Gastroesophageal sphincter (tissue), 4 donors: ENCODE data around the gene DNTT. TPM values are rescaled to one million over a fixed set of nuclear protein-coding genes. Genes with fewer than 3 reads are reported as not detected.

Experiments used
- ATAC-seq: fragments of 150-250 bp; one replicate; pipeline ENCODE4 v1.9.1; 2016; ENCODE audit warnings: mild to moderate bottlenecking, moderate library complexity
- H3K27ac ChIP-seq, 4 donors: fragments of 200-600 bp; sonication (generic) in 3 of 4; 1 replicate in 3 of 4; 2 replicates in 1 of 4; pipeline ENCODE4 v1.5.1; 2016 to 2019
- H3K27me3 ChIP-seq: fragments of 200-600 bp; sonication (generic); one replicate; pipeline ENCODE4 v1.5.1; 2019
- H3K36me3 ChIP-seq, 2 donors: fragments of 200-600 bp; sonication (generic); one replicate each; pipeline ENCODE4 v1.5.1; 2019; ENCODE audit warnings: control low read depth in 1 of 2
- H3K4me1 ChIP-seq, 3 donors: fragments of 200-600 bp; sonication (generic); 1 replicate in 2 of 3; 2 replicates in 1 of 3; pipeline ENCODE4 v1.5.1; 2016 to 2019; ENCODE audit warnings: control low read depth in 2 of 3
- H3K4me3 ChIP-seq, 2 donors: fragments of 200-600 bp; sonication (generic); one replicate each; pipeline ENCODE4 v1.5.1; 2019; ENCODE audit warnings: mild to moderate bottlenecking in 1 of 2, moderate library complexity in 1 of 2
- H3K9me3 ChIP-seq, 3 donors: fragments of 200-600 bp; sonication (generic); one replicate each; pipeline ENCODE4 v1.5.1; 2017 to 2019; ENCODE audit warnings: control low read depth in 2 of 3
- CTCF ChIP-seq, 4 experiments: fragments of 200-600 bp in 2 of 4; fragments of 450-650 bp in 2 of 4; sonication (generic) in 1 of 4; IDR thresholded peaks; one replicate each; pipeline ENCODE4 v1.5.1; 2017 to 2019; ENCODE audit warnings: antibody characterized with exemption in 4 of 4, mild to moderate bottlenecking in 2 of 4, moderate library complexity in 2 of 4
- EP300 ChIP-seq: sonication (generic); formaldehyde crosslinking; IDR thresholded peaks from one replicate; pipeline ENCODE4 v1.6.1; 2017; ENCODE audit warnings: antibody characterized with exemption, mild to moderate bottlenecking
- POLR2A ChIP-seq, 2 donors: fragments of 450-650 bp; IDR thresholded peaks; one replicate each; pipeline ENCODE4 v1.6.1; 2017; ENCODE audit warnings: antibody characterized with exemption in 2 of 2, mild to moderate bottlenecking in 2 of 2, moderate library complexity in 1 of 2
- POLR2AphosphoS5 ChIP-seq: sonication (generic); formaldehyde crosslinking; IDR thresholded peaks from one replicate; pipeline ENCODE4 v1.6.1; 2017; ENCODE audit warnings: antibody characterized with exemption
- WGBS, 2 donors: methylation state at CpG; one replicate each; pipeline ENCODE4 v1.1.5; 2018; ENCODE audit warnings: low coverage in 1 of 2; 5-methylcytosine and 5-hydroxymethylcytosine counted together
- total RNA-seq, 4 donors: library from RNA; depleted of rRNA; stranded (reverse); fragments of >200 nt; gene quantifications; one replicate each; pipeline ENCODE4 v1.1.0, GENCODE V29; 2016

The DNTT gene
- total RNA-seq, 4 donors from 2014 or later: not detected

GRCh38 chr10:96377816-96378294 is 73.6 kb downstream of the DNTT start:
- no peak overlapping the region for H3K27ac ChIP-seq
- no peaks in the 10 kb centered on the region for H3K9me3 ChIP-seq
- H3K4me3 ChIP-seq: no peak overlapping the region
- no peaks in the 10 kb centered on the region for H3K27me3 ChIP-seq
- peak; percentile 27 for ATAC-seq
- no CpG with 5 or more reads among the region's 6 CpGs for WGBS, 2 donors
- no peaks in the 10 kb centered on the region for H3K36me3 ChIP-seq
- TF ChIP-seq CTCF (IDR thresholded peaks at IDR 0.05) (no peak), EP300 (no peak), POLR2A (IDR thresholded peaks at IDR 0.05) (no peak), POLR2AphosphoS5 (no peak)
- H3K4me1 ChIP-seq: peaks cover 0 to 32% (median 12%) of the 10 kb centered on the region in 3 donors

GRCh38 chr10:96378741-96379140 is 74.5 kb downstream of the DNTT start:
- Histone ChIP-seq H3K27me3 (no peaks in the 10 kb centered on the region), H3K4me1 (peaks cover 0 to 32% (median 12%) of the 10 kb centered on the region in 3 donors), H3K9me3 (no peaks in the 10 kb centered on the region), H3K36me3 (no peaks in the 10 kb centered on the region), H3K27ac (no peak overlapping the region), H3K4me3 (no peak overlapping the region)
- no peak for TF ChIP-seq CTCF (IDR thresholded peaks at IDR 0.05)
- TF ChIP-seq EP300: no peak
- TF ChIP-seq POLR2A (IDR thresholded peaks at IDR 0.05): no peak
- no peak for TF ChIP-seq POLR2AphosphoS5
- WGBS, 2 donors: 83% methylated on average over 2 of the region's 15 CpGs; no CpG with 5 or more reads in 1 of the 2 donors
- no peak for ATAC-seq

- no peaks in the 10 kb centered on the region for H3K36me3 ChIP-seq
- ATAC-seq: no peak
- TF ChIP-seq POLR2AphosphoS5 (no peak), EP300 (no peak), POLR2A (IDR thresholded peaks at IDR 0.05) (no peak), CTCF (IDR thresholded peaks at IDR 0.05) (no peak)
- H3K4me3 ChIP-seq: no peak overlapping the region
- no peaks in the 10 kb centered on the region for H3K27me3 ChIP-seq
- H3K27ac ChIP-seq: no peak overlapping the region
- no peaks in the 10 kb centered on the region for H3K9me3 ChIP-seq
- 73 to 80% methylated on average over 2 to 6 of the region's 8 CpGs for WGBS, 2 donors
- peaks cover 0 to 29% (median 12%) of the 10 kb centered on the region in 3 donors for H3K4me1 ChIP-seq
These were observed 75.5 kb downstream of the DNTT start for GRCh38 chr10:96379758-96380157.

- WGBS, 2 donors: 69 to 97% methylated on average over 2 to 6 of the region's 7 CpGs
- H3K27ac ChIP-seq: no peak overlapping the region
- peak; percentile 30 for ATAC-seq
- H3K4me3 ChIP-seq: no peak overlapping the region
- H3K27me3 ChIP-seq: peaks cover 8% of the 10 kb centered on the region
- H3K9me3 ChIP-seq: no peaks in the 10 kb centered on the region
- H3K36me3 ChIP-seq: no peaks in the 10 kb centered on the region
- no peak for TF ChIP-seq POLR2AphosphoS5
- no peak for TF ChIP-seq EP300
- no peak for TF ChIP-seq POLR2A (IDR thresholded peaks at IDR 0.05)
- TF ChIP-seq CTCF (IDR thresholded peaks at IDR 0.05): no peak
- H3K4me1 ChIP-seq: peaks cover 0 to 19% (median 12%) of the 10 kb centered on the region in 3 donors
These were observed 76.6 kb downstream of the DNTT start for GRCh38 chr10:96380821-96381220.

- Histone ChIP-seq H3K27me3 (peaks cover 8% of the 10 kb centered on the region), H3K36me3 (no peaks in the 10 kb centered on the region), H3K27ac (no peak overlapping the region), H3K4me3 (no peak overlapping the region), H3K9me3 (no peaks in the 10 kb centered on the region), H3K4me1 (peaks cover 0 to 6% (median 0%) of the 10 kb centered on the region in 3 donors)
- TF ChIP-seq CTCF (IDR thresholded peaks at IDR 0.05) (no peak), EP300 (no peak), POLR2A (IDR thresholded peaks at IDR 0.05) (no peak), POLR2AphosphoS5 (no peak)
- WGBS, 2 donors: 0 to 74% methylated on average over 1 to 10 of the region's 25 CpGs
- ATAC-seq: no peak
These were observed 80.3 kb downstream of the DNTT start for GRCh38 chr10:96384506-96384905.
